ENCODE results near the gene GLYATL3. TPM values are rescaled to one million over a fixed set of nuclear protein-coding genes. Genes with fewer than 3 reads are reported as not detected.

The GLYATL3 gene
- total RNA-seq, 1 experiment from 2014 or later: not detected

Other genes starting within 250 kb of the GLYATL3 start
- gene MMUT, start 36.7 kb upstream of the GLYATL3 start, total RNA-seq (2014; rRNA removed; shearing (Covaris generic)): 9.0 and 10.1 TPM in 2 replicates
- gene CENPQ, start 36.6 kb upstream of the GLYATL3 start, total RNA-seq (2014; rRNA removed; shearing (Covaris generic)): 26.0 and 32.8 TPM in 2 replicates
- 21.5 and 33.9 TPM in 2 replicates for gene C6orf141, start 50.7 kb downstream of the GLYATL3 start, total RNA-seq (2014; rRNA removed; shearing (Covaris generic))
- not detected in 2 replicates for gene RHAG, start 136.9 kb downstream of the GLYATL3 start, total RNA-seq (2014; rRNA removed; shearing (Covaris generic))
- not detected in 2 replicates for gene CRISP2, start 213.6 kb downstream of the GLYATL3 start, total RNA-seq (2014; rRNA removed; shearing (Covaris generic))
- gene CRISP3, start 244.5 kb downstream of the GLYATL3 start, total RNA-seq (2014; rRNA removed; shearing (Covaris generic)): not detected in 2 replicates